ENCODE measurements around the gene LRIG1.

The LRIG1 gene

GRCh38 chr3:66500576-66501482 lies at the start of gene LRIG1:
Gene LRIG1 (minus strand): TSS chr3:66501022. CDS start chr3:66500407, 615 bp downstream.
- DNase-seq = peak; percentile 99

GRCh38 chr3:66544619-66545429 lies 44.0 kb upstream of the LRIG1 start:
- no peak for DNase-seq

GRCh38 chr3:66542153-66542552 lies 41.3 kb upstream of the LRIG1 start:
- no peak for DNase-seq

GRCh38 chr3:66539466-66539989 lies 38.7 kb upstream of the LRIG1 start:
- DNase-seq = no peak

DNA sequence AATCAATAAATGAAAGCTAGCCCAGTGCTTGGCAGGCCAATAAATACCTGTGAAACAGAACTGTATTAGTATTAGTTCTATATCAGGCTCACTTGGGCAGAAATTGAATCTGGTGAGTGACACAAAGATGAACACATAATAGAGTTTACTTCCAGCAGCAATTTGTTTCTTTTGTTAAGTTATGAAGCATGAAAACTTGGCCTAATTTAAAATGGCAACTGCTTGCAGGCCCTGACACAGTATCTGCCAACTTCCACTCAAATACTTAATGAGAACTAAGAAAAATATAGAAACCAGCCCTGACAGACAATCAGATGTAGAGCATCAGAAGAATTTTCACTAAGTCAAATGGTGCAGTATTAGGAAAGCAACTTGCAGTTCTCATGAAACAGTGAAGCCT lies 37.6 kb upstream of the LRIG1 start:
- DNase-seq = no peak

- no peak for DNase-seq
Measured at GRCh38 chr3:66537735-66538134, 36.9 kb upstream of the LRIG1 start.

- no peak for DNase-seq
Measured at GRCh38 chr3:66536791-66537190, 36.0 kb upstream of the LRIG1 start.

- no peak for DNase-seq
Measured at GRCh38 chr3:66534304-66534845, 33.6 kb upstream of the LRIG1 start.

DNA sequence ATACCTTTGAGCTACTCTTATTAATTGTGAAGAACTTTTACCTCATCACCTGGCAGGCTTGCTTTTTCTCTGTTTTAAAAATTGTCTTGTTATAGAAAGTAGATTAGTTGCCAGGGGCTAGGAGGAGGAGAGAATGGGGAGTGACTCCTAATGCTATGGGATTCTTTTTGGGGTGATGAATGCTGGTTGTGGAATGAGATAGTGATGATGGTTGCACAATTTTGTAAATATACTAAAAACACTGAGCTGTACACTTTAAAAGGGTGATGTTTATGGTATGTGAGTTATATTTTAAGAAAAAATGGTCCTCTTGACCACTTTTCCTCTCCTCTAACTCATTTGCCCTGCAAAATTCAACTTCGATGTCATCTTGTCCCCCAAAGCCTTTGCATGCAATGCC lies 31.8 kb upstream of the LRIG1 start:
- no peak for DNase-seq

- DNase-seq = no peak
Measured at GRCh38 chr3:66532160-66532587, 31.4 kb upstream of the LRIG1 start.

- no peak for DNase-seq
Measured at GRCh38 chr3:66531256-66531655, 30.4 kb upstream of the LRIG1 start.

- DNase-seq = no peak
Measured at GRCh38 chr3:66527246-66527645, 26.4 kb upstream of the LRIG1 start.

DNA sequence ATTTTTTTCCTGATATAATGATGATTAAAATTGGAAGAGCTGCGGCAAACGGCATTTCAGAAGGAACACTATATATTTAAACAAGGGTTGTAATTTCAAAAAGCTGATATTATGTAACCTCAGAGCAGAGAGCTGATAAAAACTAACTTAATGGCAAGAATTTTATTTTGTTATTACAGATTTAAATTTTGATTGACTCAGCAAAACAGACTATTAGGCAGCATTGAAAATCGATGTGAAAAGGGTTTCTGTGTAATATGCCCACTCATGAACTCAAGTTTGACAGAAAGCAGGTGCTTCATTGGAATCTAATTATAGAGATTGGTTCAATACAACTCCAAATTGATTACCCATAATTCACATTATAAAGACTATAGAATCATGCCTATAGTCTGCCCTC lies 24.9 kb upstream of the LRIG1 start:
- DNase-seq = no peak

- no peak for DNase-seq
Measured at GRCh38 chr3:66520724-66521123, 19.9 kb upstream of the LRIG1 start.

DNA sequence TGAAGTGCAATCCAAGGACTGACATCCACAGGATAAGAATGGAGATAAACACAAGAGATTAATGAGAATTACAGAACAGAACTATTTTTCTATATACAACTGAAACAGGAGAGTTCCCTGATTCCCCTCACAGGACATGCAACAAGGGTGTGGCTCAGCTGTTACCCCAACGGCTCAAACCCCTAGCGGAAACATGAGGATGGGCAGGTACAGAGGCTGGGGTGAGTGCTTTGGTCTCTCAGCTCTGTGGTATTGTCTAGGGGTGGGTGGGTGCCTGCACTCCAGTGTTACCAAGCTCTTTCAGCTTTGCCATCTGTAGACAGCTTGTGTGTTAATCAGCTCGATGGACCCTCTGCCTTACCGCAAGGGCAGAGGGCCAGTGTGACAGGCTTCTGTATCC lies 17.8 kb upstream of the LRIG1 start:
- DNase-seq = no peak

- no peak for DNase-seq
Measured at GRCh38 chr3:66518126-66518525, 17.3 kb upstream of the LRIG1 start.

DNA sequence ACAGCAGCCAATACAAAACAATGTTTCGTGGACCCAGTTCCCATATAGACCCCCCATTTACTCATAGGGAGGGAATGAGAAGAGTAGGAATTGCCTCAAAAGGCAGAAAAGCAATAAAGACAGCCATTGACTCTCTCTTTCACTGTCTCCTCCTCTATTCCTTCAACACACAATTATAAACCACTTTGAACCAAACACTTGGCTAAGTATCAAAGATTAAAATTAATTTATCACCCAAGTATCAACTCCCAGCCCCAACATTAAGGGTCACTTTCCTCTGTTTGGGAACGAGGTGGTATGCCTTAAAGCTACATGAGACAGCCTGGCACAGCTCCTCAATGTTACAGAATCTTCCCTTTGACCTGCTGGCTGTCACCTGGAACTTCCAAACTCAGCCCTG lies 16.4 kb upstream of the LRIG1 start:
- no peak for DNase-seq

DNA sequence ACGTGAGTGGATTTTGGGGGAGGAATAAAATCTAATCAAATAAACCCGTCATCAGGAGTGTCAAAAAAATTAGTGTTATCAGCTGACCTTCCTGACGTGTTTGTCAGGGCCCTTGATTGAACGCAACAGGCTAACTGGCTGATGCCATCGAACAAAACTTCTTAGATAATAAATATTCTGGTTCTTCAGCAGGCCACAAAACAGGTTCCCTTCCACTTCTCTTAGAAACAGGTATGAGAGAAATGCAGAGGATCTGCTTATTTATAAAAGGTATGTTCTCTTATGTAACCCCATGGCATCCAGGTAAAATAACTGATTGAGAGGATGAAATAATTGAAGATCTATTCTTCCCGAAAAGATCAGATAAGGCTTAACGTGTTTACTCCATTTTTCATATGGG lies 7.6 kb upstream of the LRIG1 start:
- no peak for DNase-seq

GRCh38 chr3:66507423-66508260 lies 6.8 kb upstream of the LRIG1 start:
- DNase-seq = no peak

DNA sequence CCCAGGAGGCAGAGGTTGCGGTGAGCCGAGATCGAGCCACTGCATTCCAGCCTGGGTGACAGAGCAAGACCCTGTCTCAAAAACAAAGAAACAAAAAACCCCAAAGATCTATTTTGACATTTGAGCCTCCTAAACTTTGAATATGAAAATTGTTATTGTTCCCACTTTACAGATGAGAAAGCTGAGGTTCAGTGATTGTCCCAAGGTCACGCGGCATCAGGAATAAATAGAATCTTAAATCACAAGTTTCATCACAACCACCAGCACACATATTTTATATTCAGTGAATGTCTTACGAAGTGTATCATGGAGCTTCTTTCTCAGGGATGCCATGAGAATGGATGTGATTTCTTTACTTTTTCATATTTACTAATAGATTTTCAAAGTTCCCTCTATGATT lies 5.3 kb upstream of the LRIG1 start:
- DNase-seq = no peak

DNA sequence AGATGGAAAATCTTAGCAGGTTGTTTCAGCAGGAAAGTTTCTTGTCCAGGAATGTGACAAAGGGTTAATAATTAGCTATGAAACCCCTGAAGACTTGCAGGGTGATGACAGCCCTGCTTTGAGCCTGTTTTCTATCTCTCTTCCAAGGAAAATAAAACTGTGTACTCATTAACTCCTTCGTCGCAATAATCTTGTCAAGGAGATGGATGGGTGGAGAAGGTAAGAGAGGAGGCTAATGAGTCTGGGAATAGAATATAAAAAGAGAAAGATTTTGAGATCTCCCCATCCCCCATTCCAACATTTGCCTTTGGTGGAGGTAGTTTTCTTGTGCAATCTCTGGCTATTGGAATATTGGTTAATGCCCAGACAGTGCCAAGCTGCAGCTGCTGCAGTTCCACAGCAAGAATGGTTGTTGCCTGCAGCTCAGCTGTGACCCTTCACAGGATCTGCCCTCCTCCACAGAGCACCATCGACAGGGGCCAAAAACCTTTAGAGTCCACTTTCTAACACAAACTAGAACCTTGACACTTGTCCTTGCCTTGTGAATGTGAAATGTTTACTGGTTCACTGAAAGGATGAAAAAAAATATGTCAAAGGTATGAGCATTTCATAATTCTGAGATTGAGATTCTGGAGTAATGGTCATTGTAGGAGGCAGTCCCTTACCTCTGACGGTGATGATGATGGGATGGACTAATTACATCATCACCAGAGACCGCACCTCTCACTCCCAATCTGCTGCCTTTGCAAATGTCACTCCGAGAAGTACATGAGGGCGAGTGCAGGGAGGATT lies 4.2 kb upstream of the LRIG1 start:
- DNase-seq = no peak

DNA sequence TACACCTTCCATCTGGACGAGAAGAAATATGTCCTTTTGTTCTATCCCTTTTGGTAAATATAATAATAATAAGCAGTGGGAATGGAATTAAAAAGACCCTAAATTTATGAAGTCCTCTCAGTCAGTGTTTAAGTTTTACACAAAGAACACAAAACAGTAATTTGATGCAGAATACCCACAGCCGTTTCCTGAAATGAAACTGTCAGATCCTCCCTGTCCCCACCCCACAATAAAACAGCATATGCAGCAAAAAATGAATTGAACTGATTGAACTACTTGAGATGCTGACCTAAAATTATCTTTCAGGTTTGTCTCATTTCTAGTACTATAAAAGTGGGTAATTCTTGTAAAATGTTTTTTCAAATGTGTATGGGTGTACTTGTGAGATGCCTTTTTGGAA lies 2.2 kb upstream of the LRIG1 start:
- no peak for DNase-seq
